MCF 10A (cell line): ENCODE results near the gene MAGI1. TPM values are rescaled to one million over a fixed set of nuclear protein-coding genes. Genes with fewer than 3 reads are reported as not detected.

ENCODE experiments used
- BruUV-seq: library from RNA; stranded (reverse); fragments of 400-500 nt; replicated peaks from 2 replicates; lab custom pipeline; 2021; lab: Mats Ljungman, UMichigan
- CTCF ChIA-PET: fragments of 300-600 bp; sonication (Branson Sonifier 250); formaldehyde crosslinking; extraction: SDS; loops from one replicate; lab custom pipeline; 2021; ENCODE audit warnings: antibody characterized with exemption, inconsistent platforms; lab: Yijun Ruan, JAX
- POLR2A ChIA-PET: fragments of 300-600, 350-650 bp; sonication (Branson Sonifier 250); formaldehyde crosslinking; extraction: SDS; loops from one replicate; lab custom pipeline; 2020; ENCODE audit warnings: antibody characterized with exemption, inconsistent platforms; lab: Yijun Ruan, JAX
- DNase-seq: peaks from one replicate; pipeline ENCODE4 v3.0.0-alpha.2; 2018; ENCODE audit not compliant: unreplicated experiment
- H3K27ac Mint-ChIP-seq: one replicate; pipeline ENCODE4 v1.8.0; 2022; ENCODE audit warnings: mild to moderate bottlenecking, low read depth, mixed read lengths; ENCODE audit not compliant: unreplicated experiment
- H3K27me3 Mint-ChIP-seq: one replicate; pipeline ENCODE4 v1.8.0; 2022; ENCODE audit warnings: mixed read lengths; ENCODE audit not compliant: insufficient read depth, unreplicated experiment
- H3K36me3 Mint-ChIP-seq: one replicate; pipeline ENCODE4 v1.8.0; 2022; ENCODE audit warnings: mild to moderate bottlenecking, moderate library complexity, mixed read lengths; ENCODE audit not compliant: insufficient read depth, unreplicated experiment
- H3K4me1 Mint-ChIP-seq: one replicate; pipeline ENCODE4 v1.8.0; 2022; ENCODE audit warnings: mixed read lengths; ENCODE audit not compliant: insufficient read depth, unreplicated experiment
- H3K4me3 Mint-ChIP-seq: one replicate; pipeline ENCODE4 v1.8.0; 2022; ENCODE audit warnings: mild to moderate bottlenecking, moderate library complexity, mixed read lengths; ENCODE audit not compliant: unreplicated experiment
- H3K9me3 Mint-ChIP-seq: one replicate; pipeline ENCODE4 v1.8.0; 2022; ENCODE audit warnings: mixed read lengths; ENCODE audit not compliant: unreplicated experiment
- CTCF ChIP-seq: fragments of 200-600 bp; IDR thresholded peaks from one replicate; pipeline ENCODE4 v1.8.0; 2022; ENCODE audit warnings: antibody characterized with exemption, mild to moderate bottlenecking; ENCODE audit not compliant: unreplicated experiment
- intact Hi-C: fragments of 100-400 bp; cut with micrococcal nuclease; formaldehyde crosslinking; loops from 2 replicates; pipeline ENCODE4 v1.14.1; 2022
- total RNA-seq: library from RNA; stranded (reverse); gene quantifications from 2 replicates; pipeline ENCODE4 v1.2.3, GENCODE V29; 2022

Gene MAGI1
- total RNA-seq, 1 experiment from 2014 or later, result 6.2 TPM

- no peaks in the 10 kb centered on the region for H3K27me3 Mint-ChIP-seq
- CTCF ChIA-PET, result interaction anchor here (2.4 kb wide), 1 partner anchor 13 kb away, joined by 7 read pairs; no protein-coding TSS in a partner anchor
- H3K9me3 Mint-ChIP-seq, result peaks cover 7% of the 10 kb centered on the region
- no TSS peak for BruUV-seq
- no peak overlapping the region for H3K27ac Mint-ChIP-seq
- TF ChIP-seq CTCF, result no peak
- H3K36me3 Mint-ChIP-seq, result no peaks in the 10 kb centered on the region
- DNase-seq, result no peak
- H3K4me1 Mint-ChIP-seq, result peaks cover 5% of the 10 kb centered on the region
- POLR2A ChIA-PET, result interaction anchor here (0.6 kb wide), 1 partner anchor 63 kb away, joined by 5 read pairs; no protein-coding TSS in a partner anchor
- no peak overlapping the region for H3K4me3 Mint-ChIP-seq
- intact Hi-C loops, result no loop called here
Observed at GRCh38 chr3:65846936-65847335, 191.8 kb downstream of the MAGI1 start.

- no peak overlapping the region for H3K27ac Mint-ChIP-seq
- H3K36me3 Mint-ChIP-seq, result no peaks in the 10 kb centered on the region
- no peaks in the 10 kb centered on the region for H3K4me1 Mint-ChIP-seq
- no peaks in the 10 kb centered on the region for H3K27me3 Mint-ChIP-seq
- BruUV-seq, result no TSS peak
- POLR2A ChIA-PET, result no interaction called here
- H3K4me3 Mint-ChIP-seq, result no peak overlapping the region
- TF ChIP-seq CTCF, result no peak
- peaks cover 7% of the 10 kb centered on the region for H3K9me3 Mint-ChIP-seq
- DNase-seq, result no peak
- CTCF ChIA-PET, result interaction anchor here (1.7 kb wide), 1 partner anchor 10 kb away, joined by 6 read pairs; no protein-coding TSS in a partner anchor
- intact Hi-C loops, result no loop called here
Observed at GRCh38 chr3:65844370-65844769, 194.3 kb downstream of the MAGI1 start.

GRCh38 chr3:65843732-65844131 lies 195.0 kb downstream of the MAGI1 start:
- DNase-seq, result no peak
- H3K9me3 Mint-ChIP-seq, result peaks cover 7% of the 10 kb centered on the region
- intact Hi-C loops, result no loop called here
- no peaks in the 10 kb centered on the region for H3K4me1 Mint-ChIP-seq
- H3K36me3 Mint-ChIP-seq, result no peaks in the 10 kb centered on the region
- TF ChIP-seq CTCF, result no peak
- CTCF ChIA-PET, result interaction anchor here (1.7 kb wide), 1 partner anchor 10 kb away, joined by 6 read pairs; no protein-coding TSS in a partner anchor
- POLR2A ChIA-PET, result interaction anchor here (1.0 kb wide), 1 partner anchor 11 kb away, joined by 4 read pairs; no protein-coding TSS in a partner anchor
- no peaks in the 10 kb centered on the region for H3K27me3 Mint-ChIP-seq
- H3K27ac Mint-ChIP-seq, result no peak overlapping the region
- no peak overlapping the region for H3K4me3 Mint-ChIP-seq
- BruUV-seq, result no TSS peak

- Mint-ChIP-seq H3K27ac (no peak overlapping the region), H3K4me3 (no peak overlapping the region), H3K9me3 (no peaks in the 10 kb centered on the region), H3K4me1 (peaks cover 30% of the 10 kb centered on the region), H3K27me3 (no peaks in the 10 kb centered on the region), H3K36me3 (no peaks in the 10 kb centered on the region)
- POLR2A ChIA-PET, result no interaction called here
- CTCF ChIA-PET, result interaction anchor here (0.7 kb wide), 1 partner anchor 10 kb away, joined by 3 read pairs; no protein-coding TSS in a partner anchor
- no TSS peak for BruUV-seq
- no peak for DNase-seq
- no peak for TF ChIP-seq CTCF
- intact Hi-C loops, result no loop called here
Observed at GRCh38 chr3:65837604-65838003, 201.1 kb downstream of the MAGI1 start.
